ENCODE data around the gene ZNF639.
"Not testable (repeated sequence)": the region's sequence is repeated elsewhere in the genome, so short reads cannot be mapped to it uniquely, and the experiment has no call there.

Gene ZNF639, protein sequence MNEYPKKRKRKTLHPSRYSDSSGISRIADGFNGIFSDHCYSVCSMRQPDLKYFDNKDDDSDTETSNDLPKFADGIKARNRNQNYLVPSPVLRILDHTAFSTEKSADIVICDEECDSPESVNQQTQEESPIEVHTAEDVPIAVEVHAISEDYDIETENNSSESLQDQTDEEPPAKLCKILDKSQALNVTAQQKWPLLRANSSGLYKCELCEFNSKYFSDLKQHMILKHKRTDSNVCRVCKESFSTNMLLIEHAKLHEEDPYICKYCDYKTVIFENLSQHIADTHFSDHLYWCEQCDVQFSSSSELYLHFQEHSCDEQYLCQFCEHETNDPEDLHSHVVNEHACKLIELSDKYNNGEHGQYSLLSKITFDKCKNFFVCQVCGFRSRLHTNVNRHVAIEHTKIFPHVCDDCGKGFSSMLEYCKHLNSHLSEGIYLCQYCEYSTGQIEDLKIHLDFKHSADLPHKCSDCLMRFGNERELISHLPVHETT

GRCh38 chr3:179322286-179323196 is at the start of gene ZNF639:
ZNF639 (plus strand) TSS chr3:179323031; CDS start chr3:179328294, 5,263 bp downstream.
- DNase-seq, result peak; percentile 40

DNA sequence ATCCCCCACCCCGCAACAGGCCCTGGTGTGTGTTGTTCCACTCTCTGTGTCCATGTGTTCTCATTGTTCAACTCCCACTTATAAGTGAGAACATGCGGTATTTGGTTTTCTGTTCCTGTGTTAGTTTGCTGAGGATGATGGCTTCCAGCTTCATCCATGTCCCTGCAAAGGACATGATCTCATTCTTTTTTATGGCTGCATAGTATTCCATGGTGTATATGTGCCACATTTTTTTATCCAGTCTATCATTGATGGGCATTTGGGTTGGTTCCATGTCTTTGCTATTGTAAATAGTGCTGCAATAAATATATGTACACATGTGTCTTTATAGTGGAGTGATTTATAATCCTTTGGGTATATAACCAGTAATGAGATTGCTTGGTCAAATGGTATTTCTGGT is 48.4 kb upstream of the ZNF639 start:
- DNase-seq, result not testable (repeated sequence)

DNA sequence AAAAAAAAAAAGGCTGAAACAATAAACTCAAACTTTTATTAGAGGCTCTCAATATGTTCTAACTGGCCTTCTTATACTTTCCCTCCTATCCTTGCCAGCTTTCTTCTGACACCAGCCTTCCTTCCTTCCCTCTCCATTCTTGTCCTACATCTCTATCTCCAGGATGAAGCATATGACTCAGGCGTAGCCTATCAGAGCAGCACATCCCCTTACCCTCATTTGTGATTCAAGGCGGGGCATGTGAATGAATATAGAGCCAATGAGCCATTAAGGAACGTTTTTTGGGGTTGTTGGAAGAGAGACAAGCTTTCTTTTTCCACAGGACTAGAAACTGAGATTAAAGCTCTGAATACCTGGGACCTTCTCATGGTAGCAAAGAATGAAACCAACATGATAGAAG is 46.8 kb upstream of the ZNF639 start:
- DNase-seq, result no peak

GRCh38 chr3:179276743-179277142 is 46.1 kb upstream of the ZNF639 start:
- no peak for DNase-seq

DNA sequence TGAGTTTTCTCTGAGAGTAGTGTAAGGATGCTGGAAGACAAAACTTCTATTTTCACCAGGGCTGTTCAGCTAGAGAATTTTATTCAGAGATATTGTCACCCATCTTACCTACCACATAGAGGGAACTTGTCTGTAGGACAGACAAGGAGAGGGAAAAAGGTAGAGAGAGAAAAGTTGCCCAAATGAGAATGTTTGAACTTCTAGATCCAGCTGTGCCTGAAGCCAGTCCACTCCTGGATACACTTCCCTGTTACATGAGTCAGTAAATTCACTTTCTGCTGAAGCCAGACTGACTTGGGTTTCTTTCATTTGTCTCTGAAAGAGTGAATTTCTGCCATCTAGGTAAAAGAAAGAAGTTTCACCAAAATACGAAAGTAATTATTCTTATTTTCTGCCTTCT is 44.7 kb upstream of the ZNF639 start:
- DNase-seq, result no peak

GRCh38 chr3:179278932-179279693 is 43.7 kb upstream of the ZNF639 start:
- no peak for DNase-seq

DNA sequence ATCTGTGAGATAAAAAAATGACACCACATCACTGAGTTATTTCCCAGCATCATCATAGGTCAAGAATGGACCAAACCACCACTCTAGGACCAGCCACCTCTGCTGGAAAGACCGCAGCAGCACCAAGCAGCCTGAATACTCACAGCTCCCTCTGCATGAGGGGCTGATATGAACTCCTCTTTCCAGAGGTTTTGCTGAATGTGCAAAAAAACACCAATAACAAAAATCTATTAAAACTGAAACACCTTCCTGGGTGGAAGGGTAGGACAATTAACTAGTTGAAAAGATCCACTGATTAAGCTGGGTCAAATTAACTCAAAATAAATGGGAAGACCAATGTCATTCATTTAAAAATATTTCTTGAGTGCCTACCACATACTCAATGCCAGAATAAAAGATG is 43.0 kb upstream of the ZNF639 start:
- no peak for DNase-seq

DNA sequence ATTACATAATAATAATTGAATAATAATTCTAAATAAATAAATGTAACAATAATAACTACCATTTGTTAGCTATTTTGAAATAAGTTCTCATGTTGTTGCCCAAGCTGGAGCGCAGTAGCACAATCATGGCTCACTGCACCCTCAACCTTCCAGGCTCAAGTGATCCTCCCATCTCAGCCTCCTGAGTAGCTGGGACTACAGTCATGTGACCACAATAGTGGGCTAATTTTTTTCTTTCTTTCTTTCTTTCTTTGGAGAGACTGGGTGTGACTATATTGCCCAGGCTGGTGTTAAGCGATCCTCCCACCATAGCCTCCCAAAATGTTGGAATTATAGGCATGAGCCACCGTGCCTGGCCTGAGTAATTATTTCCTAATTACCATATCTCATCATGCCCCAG is 41.0 kb upstream of the ZNF639 start:
- no peak for DNase-seq

GRCh38 chr3:179286331-179286730 is 36.5 kb upstream of the ZNF639 start:
- no peak for DNase-seq

- DNase-seq, result no peak
Measured at GRCh38 chr3:179288845-179289244, 34.0 kb upstream of the ZNF639 start.

DNA sequence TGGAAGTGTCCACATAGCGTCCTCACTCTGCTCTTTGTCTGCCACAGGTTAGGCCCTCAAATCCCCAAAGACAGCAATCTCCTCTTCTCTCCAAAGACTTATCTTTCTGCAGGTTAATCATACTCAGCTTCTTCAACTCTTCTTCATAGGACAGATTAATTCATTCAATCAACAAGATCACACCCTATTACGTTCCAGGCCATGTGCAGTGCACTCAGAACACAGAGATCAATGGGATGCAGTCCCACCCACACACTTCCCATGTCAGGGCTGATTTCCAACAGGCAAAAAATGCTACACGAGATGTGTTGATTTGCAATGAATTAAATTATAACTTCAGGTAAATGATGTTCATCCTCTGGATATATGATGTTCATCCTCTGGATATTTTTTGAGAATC is 33.5 kb upstream of the ZNF639 start:
- no peak for DNase-seq

GRCh38 chr3:179292450-179292849 is 30.4 kb upstream of the ZNF639 start:
- no peak for DNase-seq

DNA sequence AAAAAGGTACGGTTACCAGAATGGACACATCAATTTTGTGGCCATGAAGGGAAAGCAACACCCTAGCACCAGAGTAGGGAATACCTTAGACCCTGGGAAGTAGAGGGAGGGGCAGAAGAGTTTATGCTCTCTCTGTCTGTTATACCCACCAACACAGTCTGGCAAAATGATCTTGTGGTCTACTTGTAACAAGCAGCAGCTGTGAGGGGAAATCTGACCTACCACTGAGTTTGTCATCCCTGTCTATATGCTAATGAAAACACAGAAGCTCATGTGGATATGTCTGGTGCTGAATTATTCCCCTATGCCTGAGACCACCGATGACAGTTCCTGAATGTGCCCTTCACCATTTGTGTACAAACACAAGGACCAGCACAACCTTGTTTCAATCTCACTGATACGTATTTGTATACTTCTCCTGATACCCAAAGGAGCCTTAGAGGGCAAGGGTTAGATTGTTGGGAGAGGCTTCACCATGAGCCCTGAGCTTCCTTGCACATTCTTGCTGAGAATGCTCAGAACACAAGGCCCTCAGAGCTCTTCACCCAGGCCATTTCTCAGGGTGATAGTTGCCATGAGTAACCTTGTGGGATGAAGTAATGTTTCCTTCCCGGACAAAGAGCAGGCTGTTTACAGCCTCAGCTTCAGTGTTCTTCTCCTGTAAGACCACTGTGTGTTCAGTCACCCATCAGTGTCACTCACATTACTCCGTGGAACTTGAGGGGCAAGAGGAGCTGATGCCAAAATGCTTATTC is 24.7 kb upstream of the ZNF639 start:
- DNase-seq, result no peak

GRCh38 chr3:179299316-179299715 is 23.5 kb upstream of the ZNF639 start:
- no peak for DNase-seq

- no peak for DNase-seq
Measured at GRCh38 chr3:179299999-179300613, 22.7 kb upstream of the ZNF639 start.

DNA sequence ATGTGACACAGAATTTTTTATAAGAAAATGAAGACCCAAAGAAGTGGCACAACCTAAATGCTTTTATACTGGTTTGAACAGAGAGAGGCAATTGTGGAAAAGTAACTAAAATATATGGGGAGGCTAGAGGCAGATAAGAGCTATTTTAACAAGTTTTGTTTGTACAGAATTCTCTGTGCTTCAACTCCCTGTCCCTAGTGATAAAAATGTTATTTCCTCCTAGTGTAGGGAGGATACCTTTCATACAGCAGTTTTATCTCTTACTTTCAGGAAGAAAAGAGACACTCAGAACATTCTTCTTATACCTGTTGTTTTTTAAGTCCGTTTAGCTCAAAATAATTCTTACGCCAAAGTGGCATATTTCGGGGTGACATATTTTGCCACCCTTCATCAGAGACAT is 21.2 kb upstream of the ZNF639 start:
- DNase-seq, result no peak

GRCh38 chr3:179302111-179302510 is 20.7 kb upstream of the ZNF639 start:
- DNase-seq, result no peak

DNA sequence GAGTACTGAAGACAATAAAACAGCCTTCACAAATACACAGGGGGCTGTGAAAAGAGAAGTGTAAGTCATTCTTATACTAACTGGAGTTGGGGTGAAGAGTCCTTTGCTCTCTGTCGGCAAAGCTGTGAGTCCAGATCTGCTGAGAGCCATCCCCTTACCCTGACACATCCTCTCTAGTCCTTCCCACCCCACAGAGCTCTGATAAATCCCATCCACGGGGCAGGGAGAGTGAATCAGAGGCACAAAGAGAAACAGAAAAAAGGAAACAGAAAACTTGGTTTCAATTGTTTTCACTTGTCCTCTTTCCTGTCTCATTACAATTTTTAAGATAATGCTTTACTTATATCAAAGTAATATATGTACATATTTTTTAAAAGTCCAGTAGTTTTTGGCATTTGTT is 18.2 kb upstream of the ZNF639 start:
- DNase-seq, result no peak

GRCh38 chr3:179307362-179307761 is 15.5 kb upstream of the ZNF639 start:
- DNase-seq, result not testable (repeated sequence)

- no peak for DNase-seq
Measured at GRCh38 chr3:179308001-179308400, 14.8 kb upstream of the ZNF639 start.

DNA sequence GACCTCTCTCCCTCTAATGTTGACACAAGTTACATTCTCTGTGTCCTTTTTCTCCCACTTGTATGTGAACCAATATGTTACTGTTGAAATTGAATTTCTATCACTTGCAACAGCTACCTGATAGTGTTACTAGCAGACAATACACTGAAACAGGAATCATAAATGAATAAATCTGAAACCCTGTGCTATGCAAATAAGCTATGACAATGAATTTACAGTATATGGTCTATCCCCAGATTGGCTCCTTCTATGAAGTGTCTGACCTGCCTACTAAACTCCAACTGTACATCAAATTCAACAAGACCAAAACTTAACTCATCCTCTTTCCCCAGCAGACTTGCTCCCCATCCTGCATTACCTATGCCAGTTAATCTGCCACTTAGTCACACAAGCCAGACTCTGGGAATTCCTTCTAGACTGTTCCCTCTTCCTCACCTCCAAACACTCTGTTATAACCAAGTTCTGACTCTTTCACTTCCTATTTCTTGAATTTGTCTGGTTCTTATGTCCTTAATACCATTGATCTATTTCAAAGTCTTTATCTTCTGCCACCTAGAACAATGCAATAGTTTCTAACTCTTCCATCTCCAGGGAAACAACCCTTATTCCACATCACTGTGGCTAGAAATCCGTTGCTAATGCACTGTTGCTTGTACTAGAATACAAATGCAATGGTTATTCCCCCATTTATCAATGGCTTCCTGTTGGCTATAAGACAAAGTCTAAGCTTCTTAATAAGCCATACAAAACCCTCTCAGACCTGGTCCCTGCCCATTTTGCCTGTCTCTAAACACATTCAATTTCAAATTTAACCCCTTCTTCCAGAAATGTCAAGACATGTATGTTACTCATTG is 13.4 kb upstream of the ZNF639 start:
- no peak for DNase-seq

All from DMS79 (cell line).